ENCODE results near the gene AGBL4. TPM values are rescaled to one million over a fixed set of nuclear protein-coding genes. Genes with fewer than 3 reads are reported as not detected.

The AGBL4 gene
- total RNA-seq, 4 donors from 2014 or later = 0.13 TPM; not detected in 3

DNA sequence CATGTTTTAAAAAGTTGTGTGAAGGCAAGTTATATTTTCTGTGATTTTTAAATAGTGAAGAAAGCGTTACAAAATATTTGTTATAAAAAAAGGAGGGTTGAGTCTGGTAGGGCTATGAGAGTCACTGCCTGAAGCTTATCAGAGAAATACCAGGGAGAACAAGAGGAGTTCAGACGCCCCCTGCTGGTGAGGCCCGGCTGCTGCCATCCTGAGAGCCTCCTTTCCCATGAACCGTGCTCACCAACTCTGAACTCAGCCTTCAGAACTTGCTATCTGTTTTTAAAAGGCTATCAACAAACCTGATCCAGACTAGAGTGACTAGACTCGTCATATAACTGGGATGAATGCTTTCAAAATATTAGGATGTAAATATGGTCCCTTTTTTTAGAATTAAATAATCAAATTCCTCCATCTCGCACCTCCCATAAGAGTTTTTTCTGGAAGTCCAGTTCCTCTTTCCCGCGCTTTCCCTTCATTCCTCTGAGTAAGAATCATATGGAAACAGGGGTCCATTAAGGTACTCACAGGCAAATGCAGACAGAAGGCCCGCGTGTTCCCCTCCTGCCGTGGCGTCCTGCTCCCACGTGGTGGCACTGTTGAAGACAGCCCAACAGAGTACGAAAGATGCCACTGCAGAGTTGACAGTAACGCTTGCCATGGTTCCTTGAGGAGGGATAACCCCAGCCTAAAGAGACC is 1525.5 kb downstream of the AGBL4 start:
- 37% methylated on average over 15 of the region's 15 CpGs for WGBS
- no peak for TF ChIP-seq POLR2A (IDR thresholded peaks at IDR 0.05; ENCODE audit: low read depth)
- peak in 1 of 2 donors; percentile 4 for TF ChIP-seq POLR2AphosphoS5 (IDR thresholded peaks at IDR 0.05)
- TF ChIP-seq, protein P1, sequence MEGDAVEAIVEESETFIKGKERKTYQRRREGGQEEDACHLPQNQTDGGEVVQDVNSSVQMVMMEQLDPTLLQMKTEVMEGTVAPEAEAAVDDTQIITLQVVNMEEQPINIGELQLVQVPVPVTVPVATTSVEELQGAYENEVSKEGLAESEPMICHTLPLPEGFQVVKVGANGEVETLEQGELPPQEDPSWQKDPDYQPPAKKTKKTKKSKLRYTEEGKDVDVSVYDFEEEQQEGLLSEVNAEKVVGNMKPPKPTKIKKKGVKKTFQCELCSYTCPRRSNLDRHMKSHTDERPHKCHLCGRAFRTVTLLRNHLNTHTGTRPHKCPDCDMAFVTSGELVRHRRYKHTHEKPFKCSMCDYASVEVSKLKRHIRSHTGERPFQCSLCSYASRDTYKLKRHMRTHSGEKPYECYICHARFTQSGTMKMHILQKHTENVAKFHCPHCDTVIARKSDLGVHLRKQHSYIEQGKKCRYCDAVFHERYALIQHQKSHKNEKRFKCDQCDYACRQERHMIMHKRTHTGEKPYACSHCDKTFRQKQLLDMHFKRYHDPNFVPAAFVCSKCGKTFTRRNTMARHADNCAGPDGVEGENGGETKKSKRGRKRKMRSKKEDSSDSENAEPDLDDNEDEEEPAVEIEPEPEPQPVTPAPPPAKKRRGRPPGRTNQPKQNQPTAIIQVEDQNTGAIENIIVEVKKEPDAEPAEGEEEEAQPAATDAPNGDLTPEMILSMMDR (IDR thresholded peaks at IDR 0.05) = peak; percentile 86 to 96 (median 89)
- no peaks in the 10 kb centered on the region for H3K36me3 ChIP-seq
- peaks cover 0 to 29% (median 17%) of the 10 kb centered on the region in 4 donors for H3K4me1 ChIP-seq
- no peak overlapping the region for H3K4me3 ChIP-seq
- intact Hi-C loops (cut with DNase I) = loop anchor here (5.0 kb wide), 1 partner anchor 391 kb away; no protein-coding TSS in a partner anchor
- no peak for DNase-seq (ENCODE audit: extremely low spot score)
- no peaks in the 10 kb centered on the region for H3K9me3 ChIP-seq
- H3K27me3 ChIP-seq = no peaks in the 10 kb centered on the region
- H3K27ac ChIP-seq (replicated peaks in 1 of 4) = no peak overlapping the region

DNA sequence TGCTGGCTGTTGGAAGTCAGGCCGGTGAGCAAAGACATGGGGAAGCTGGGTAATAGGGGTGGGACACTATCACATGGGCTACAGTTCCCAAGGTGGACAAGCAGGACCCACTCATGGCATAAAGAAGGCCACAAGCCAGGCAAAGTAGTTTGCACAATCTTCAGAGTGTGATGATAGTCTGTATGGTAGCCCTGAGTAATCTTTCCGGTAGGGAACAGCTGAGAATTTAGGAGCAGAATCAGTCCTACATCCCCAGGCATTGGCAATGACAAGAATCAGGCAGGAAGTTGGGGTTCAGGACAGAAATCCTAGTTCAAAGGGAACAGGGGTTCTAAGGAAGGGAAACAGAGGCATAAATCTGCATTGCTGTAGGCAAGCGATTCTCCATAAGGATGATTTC is 1527.8 kb downstream of the AGBL4 start:
- Histone ChIP-seq H3K27ac (replicated peaks in 1 of 4) (no peak overlapping the region), H3K4me3 (no peak overlapping the region), H3K9me3 (no peaks in the 10 kb centered on the region), H3K27me3 (no peaks in the 10 kb centered on the region), H3K36me3 (no peaks in the 10 kb centered on the region), H3K4me1 (peaks cover 0 to 29% (median 21%) of the 10 kb centered on the region in 4 donors)
- TF ChIP-seq EP300 (IDR thresholded peaks at IDR 0.05) = no peak
- TF ChIP-seq, protein P1 (IDR thresholded peaks at IDR 0.05) = no peak
- TF ChIP-seq POLR2A (IDR thresholded peaks at IDR 0.05; ENCODE audit: low read depth) = no peak
- no peak for TF ChIP-seq POLR2AphosphoS5 (IDR thresholded peaks at IDR 0.05)
- intact Hi-C loops (cut with DNase I) = loop anchor here (5.0 kb wide), 1 partner anchor 389 kb away; no protein-coding TSS in a partner anchor
- 100% methylated on average over 3 of the region's 3 CpGs for whole genome bisulfite sequencing
- DNase-seq (ENCODE audit: extremely low spot score) = no peak

DNA sequence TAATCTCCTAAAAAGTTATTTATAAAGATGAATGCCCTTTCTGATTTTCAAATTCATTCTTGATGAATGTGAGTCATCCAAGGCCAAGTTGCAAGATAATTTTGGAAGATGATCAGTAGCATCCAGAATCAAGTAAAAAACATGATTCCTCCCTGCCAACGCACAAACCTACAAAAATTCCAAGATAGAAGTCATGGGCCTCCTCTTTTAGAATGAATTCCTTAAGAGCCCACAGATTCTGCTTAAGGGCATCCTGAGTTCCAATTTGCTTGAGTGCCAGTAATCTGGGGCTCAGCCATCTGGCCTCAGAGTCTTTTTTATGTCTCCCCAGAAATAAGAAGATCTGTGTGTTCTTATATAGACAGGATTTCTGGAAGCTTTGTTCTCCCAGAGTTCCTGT is 1528.6 kb downstream of the AGBL4 start:
- DNase-seq (ENCODE audit: extremely low spot score) = no peak
- Histone ChIP-seq H3K27me3 (no peaks in the 10 kb centered on the region), H3K9me3 (no peaks in the 10 kb centered on the region), H3K4me1 (peaks cover 0 to 29% (median 21%) of the 10 kb centered on the region in 4 donors), H3K27ac (replicated peaks in 1 of 4) (no peak overlapping the region), H3K4me3 (no peak overlapping the region), H3K36me3 (no peaks in the 10 kb centered on the region)
- TF ChIP-seq, protein P1 (IDR thresholded peaks at IDR 0.05) = no peak
- no peak for TF ChIP-seq POLR2AphosphoS5 (IDR thresholded peaks at IDR 0.05)
- intact Hi-C loops (cut with DNase I) = loop anchor here (5.0 kb wide), 1 partner anchor 388 kb away; no protein-coding TSS in a partner anchor
- WGBS = 74% methylated on average over 1 of the region's 1 CpG

DNA sequence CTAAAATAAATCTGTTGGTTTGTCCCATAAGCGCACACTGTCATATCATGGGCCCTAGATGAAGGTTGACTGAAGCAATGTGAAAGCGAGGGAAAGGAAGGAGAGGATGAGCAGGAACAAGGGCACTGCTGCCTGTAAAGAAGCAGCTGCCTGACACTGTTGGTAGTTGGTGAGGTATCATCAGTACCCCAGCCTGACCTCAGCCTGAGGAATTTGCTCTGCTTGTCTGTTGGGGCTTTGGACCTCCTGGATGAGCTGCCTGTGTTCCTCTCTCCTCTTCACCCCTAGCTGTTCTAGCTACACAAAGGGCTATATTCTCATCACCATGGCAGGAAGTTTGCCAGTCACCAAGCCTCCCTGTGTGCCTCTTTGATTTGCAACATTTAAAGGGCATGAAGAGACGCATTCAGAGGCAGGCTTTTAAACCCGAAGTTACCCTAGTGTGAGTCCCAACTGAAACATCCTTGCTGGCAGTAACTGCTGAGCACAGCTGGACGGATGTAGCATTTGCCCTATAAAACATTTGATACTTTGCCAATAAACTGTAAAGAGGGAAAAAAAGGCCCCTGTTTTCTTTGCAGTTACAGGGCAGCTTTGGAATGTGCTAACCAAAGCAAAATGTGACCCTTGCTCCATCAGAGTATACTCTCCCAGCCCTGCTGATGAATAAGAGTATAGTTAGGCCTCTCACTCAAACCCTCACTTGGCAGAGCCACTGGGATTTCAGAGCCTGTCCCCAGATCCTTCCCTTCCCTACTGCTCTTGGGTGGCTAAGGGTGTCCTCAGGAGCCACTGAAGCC is 1529.6 kb downstream of the AGBL4 start:
- H3K4me3 ChIP-seq = no peak overlapping the region
- no peaks in the 10 kb centered on the region for H3K36me3 ChIP-seq
- H3K4me1 ChIP-seq = peaks cover 0 to 29% (median 21%) of the 10 kb centered on the region in 4 donors
- H3K27me3 ChIP-seq = no peaks in the 10 kb centered on the region
- 52% methylated on average over 5 of the region's 5 CpGs for WGBS
- TF ChIP-seq POLR2A (IDR thresholded peaks at IDR 0.05; ENCODE audit: low read depth) (no peak), EP300 (IDR thresholded peaks at IDR 0.05) (no peak), POLR2AphosphoS5 (IDR thresholded peaks at IDR 0.05) (no peak)
- TF ChIP-seq, protein P1 (IDR thresholded peaks at IDR 0.05) = no peak
- no peaks in the 10 kb centered on the region for H3K9me3 ChIP-seq
- H3K27ac ChIP-seq (replicated peaks in 1 of 4) = peak overlapping the region; percentile 19 to 54 (median 44)
- DNase-seq (ENCODE audit: extremely low spot score) = no peak
- intact Hi-C loops (cut with DNase I) = no loop called here
